Stimulated activated CD4-positive, alpha-beta T cell treated with anti-CD3 and anti-CD28 coated beads, Interleukin-15, amount 100 ng/mL, for 48 hours (primary cell): Measurements from ENCODE around the gene SPRR1A.

Source experiments
- DNase-seq, 2 donors: peaks; one replicate each; pipeline ENCODE4 v3.0.0-alpha.2; 2020; ENCODE audit warnings: low read depth in 2 of 2

Gene SPRR1A

GRCh38 chr1:153030895-153031294 lies 47.0 kb downstream of the SPRR1A start, which contains the start of gene SPRR1B:
TSS of gene SPRR1B (plus strand) at chr1:153031203. CDS start at chr1:153032346, 1,143 bp downstream.
- DNase-seq: no peak

GRCh38 chr1:153032073-153032472 lies 48.2 kb downstream of the SPRR1A start:
- no peak for DNase-seq

GRCh38 chr1:153032677-153033308 lies 48.9 kb downstream of the SPRR1A start:
- DNase-seq: no peak

- DNase-seq: no peak
Measured at GRCh38 chr1:153035211-153035610, 51.3 kb downstream of the SPRR1A start.
